GM21528 (cell line): Measurements from ENCODE around the gene RETREG3.
"Not testable (repeated sequence)": the region's sequence is repeated elsewhere in the genome, so short reads cannot be mapped to it uniquely, and the experiment has no call there.

Source experiments
- ATAC-seq: cut with Tn5 transposase; IDR thresholded peaks from one replicate; pipeline ENCODE4 v1.9.1; 2021; ENCODE audit warnings: mild to moderate bottlenecking, moderate library complexity; ENCODE audit not compliant: unreplicated experiment, low FRiP score

RETREG3 gene

GRCh38 chr17:42613699-42614295 is 4.6 kb upstream of the RETREG3 start:
- no peak for ATAC-seq

DNA sequence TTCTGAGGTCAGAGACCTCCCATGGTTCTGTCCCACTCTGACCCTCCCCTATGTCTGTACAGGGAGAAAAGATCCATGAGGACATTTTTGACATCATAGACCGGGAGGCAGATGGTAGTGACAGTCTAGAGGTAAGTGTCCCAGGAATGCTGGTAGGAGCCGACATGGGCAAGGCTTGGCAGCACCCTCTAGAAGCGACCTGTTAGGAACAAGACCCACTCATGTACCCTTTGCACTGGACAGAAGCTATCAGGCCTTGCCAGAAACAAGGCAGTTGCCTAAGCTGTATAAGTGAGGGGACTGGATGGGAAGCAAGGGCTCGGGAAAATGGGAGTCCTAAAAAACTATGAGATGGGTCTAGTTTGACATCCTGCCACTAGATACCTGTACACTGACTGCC is 2.8 kb upstream of the RETREG3 start:
- no peak for ATAC-seq

DNA sequence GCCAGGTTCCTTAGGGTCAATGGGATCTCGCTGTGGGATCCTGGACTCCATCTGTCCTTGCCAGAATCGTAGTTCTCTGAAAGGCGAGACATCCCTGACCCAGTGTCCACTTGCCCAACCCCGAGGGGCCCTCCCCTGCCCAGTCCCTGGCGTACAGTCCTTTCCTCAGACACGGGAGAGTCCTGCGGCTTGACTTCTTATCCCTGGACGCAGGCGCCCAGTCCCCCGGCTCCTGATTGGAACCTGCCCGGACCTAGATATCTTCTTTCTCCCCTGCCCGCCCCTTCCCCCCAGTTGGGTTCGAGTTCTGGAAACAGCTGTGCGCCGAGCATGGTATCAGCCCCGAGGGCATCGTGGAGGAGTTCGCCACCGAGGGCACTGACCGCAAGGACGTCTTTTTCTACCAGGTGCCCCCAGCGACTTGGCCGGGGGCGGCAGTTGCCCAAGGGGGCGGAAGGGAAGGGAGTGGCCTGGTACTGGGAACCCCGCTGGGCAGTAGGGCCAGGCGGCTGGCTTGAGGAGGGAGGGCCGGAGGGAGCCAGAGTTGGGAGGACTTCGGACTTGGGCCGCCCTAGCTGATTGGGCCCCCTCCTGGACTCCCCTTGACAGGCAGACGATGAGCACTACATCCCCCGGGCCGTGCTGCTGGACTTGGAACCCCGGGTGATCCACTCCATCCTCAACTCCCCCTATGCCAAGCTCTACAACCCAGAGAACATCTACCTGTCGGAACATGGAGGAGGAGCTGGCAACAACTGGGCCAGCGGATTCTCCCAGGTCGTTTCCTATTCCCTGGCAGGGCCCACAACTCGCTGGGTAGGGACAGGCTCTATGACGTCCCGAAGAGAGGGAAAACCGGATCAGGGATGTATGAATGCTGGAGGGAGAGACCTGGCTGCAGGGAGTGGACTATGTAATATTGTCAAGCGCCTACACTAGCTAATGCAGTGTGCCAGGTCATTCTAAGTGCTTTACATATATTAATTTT is 934 bp upstream of the RETREG3 start:
- ATAC-seq, result not testable (repeated sequence)

DNA sequence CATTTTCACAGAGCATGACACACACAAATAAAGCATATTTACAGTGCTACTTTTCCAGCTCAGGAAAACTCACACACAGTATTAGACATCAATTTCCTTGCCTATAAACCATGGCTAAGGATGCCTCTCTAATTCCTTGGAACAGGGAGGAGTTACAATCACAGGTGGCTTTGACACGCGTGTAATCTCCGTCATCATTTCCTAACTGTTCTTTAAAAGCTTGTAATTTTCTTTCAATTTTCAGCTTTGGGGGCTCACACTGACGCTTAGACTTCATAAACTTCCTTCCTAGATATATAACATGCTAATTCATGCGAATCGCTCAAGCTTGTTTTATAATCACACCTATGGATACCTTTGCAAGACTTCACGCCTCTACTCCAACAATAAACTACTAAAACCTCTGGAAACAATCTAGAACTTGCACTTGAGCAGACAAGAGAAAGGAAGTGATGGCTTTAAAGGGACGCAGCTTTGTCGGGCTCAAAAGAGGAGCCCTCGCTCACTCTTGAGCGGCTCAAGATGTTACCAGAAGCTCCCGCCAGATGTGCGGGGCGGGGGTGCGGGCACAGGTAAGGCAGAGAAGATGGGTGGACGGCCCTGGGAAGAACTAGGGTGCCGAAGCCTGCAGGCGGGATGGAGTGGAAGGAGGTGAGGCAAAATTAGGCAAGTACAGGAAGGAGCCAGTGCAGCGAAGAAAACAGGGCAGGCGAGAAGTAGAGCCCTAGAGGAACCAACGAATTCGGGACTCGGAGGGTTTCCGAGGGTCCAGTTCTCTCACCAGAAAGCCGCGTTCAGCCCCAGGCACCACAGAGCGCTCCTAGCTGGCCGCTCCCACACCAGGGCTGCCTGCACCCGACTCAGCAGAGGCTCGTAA is 631 bp downstream of the RETREG3 start:
- peak; percentile 42 for ATAC-seq

DNA sequence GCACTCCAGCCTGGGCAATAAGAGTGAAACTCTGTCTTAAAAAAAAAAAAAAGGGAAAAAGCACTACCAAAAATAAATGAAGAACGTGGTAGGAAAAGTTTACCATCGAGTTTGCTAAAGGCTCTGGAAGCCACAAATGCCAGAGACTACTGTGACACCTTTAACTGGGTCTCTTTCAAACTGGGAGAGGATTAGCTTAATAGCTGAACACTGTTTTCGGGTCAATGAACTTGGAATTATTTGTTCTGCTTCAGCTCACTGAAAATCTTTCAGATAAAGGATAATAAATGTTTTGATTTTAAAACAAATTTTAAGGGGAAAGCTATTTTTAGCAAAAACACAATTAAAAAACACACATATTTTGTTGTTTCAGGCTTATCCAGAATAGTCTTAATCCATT is 1.4 kb downstream of the RETREG3 start:
- ATAC-seq, result no peak

DNA sequence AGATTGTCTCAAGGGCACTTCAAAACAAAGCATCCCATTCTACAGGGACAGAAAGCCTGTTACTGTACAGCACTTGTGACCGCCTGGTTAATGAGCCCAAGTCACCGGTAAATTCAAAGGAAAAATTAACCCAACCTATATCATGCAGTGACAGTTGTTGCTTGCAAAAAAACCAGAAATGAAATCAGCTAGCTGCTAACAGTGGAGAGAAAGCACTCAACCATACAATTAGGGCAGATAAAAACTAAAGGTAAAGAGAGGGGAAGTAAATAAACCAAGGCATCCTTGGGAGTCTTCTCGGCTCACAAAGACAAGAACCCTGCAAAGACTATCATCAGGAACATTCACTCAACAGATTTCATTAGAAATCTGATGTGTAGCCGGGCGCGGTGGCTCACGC is 5.9 kb downstream of the RETREG3 start:
- no peak for ATAC-seq

DNA sequence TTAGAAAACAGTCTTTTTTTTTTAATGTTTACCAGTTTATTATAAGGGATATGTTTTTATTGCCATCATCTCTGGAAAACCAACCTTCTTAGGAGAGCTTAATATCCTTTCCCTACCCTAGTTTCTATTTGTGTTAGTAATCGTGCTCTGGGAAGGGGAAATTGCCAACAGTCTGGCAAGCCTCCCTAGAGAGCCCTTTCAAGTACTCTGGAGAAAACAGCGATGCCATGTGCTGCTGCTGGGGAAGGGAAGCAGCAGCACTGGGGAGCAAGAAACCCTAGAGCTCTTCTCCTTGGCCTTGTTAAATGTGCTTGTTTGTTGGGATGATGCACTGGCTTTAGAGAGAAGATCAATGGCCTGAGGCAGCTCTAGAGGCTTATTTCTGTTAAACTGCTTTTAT is 10.3 kb downstream of the RETREG3 start:
- ATAC-seq, result no peak

DNA sequence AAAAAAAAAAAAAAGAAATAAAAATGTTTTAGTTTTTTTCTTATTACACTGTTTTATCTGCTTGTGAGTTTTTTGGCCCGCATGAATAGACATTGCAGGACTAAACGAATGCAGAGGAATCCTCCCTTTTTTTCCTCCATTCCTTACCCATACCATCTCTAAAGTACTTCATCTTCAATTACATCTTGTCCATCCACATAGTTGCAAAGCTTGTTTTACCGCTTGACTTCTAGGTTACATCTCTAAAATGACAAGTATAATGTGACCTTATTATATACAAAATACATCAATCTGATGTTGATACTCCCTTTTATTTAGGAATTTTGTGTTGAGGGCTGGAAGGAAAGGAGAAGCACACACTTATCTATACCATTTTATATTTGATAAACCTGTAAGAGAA is 12.8 kb downstream of the RETREG3 start:
- ATAC-seq, result no peak

- no peak for ATAC-seq
Observed at GRCh38 chr17:42591411-42591810, 17.8 kb downstream of the RETREG3 start.

- ATAC-seq, result no peak
Observed at GRCh38 chr17:42590886-42591285, 18.3 kb downstream of the RETREG3 start.

DNA sequence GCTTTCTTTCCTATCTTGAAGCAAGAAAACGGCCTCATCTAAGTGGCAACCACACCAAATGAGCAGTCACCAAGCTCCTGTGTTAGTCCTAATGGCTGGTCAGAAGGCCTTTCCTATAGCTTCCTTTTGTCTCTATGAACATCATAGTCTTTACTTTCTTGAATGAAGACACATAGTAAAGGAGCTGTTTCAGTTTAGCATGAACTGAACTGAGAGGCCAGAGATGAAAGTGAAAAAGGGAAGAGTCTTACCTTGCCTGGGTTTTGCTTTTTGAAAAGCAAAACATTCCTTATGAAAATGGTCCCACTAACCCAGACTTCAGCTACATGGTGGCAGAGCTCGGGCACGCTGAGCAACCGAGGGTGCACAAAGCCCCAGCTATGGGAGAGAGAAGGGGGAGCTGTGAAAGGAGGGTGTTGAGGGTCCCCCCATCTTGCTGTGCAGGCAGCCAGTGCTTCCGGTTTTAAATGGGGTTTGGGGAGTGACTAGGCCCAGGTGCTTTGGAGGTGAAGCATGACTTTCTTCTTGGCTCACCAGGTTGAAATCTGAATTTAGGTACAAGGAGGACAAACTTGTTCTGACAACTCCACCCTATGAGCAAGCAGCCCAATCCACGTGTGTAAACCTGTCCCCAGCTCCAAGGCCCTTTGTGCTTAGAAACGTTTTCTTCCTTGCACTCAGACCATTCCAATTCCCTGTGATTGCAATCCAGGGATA is 22.5 kb downstream of the RETREG3 start:
- no peak for ATAC-seq

GRCh38 chr17:42585353-42585752 is 23.8 kb downstream of the RETREG3 start:
- ATAC-seq, result no peak

GRCh38 chr17:42584880-42585279 is 24.3 kb downstream of the RETREG3 start:
- ATAC-seq, result no peak

GRCh38 chr17:42581744-42582270 is 27.4 kb downstream of the RETREG3 start:
- ATAC-seq, result no peak

- no peak for ATAC-seq
Observed at GRCh38 chr17:42579794-42580551, 29.2 kb downstream of the RETREG3 start.

DNA sequence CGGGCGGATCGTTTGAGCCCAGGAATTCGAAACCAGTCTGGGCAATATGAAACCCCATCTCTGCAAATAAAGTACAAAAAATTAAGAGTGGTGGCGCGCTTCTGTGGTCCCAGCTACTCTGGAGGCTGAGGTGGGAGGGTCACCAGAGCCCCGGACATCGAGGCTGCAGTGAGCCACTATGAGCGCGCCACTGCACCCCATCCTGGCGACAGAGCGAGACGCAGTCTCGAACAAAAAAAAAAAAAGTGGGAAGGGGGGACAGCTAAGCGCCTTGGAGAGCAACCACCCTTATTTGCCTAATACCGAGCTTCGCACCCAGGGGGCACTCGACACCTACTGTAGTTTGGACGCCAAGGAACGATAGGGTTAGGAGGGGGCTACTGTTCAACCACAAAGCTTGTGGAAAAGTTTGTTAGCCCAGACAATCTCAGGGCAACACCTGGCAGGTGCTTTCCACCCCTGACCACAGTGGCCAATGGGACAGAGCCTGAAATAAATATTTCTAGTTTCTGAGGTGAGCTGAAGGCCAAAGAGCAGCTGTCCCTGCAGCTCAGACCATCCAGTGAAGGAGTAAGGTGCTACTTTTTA is 30.8 kb downstream of the RETREG3 start:
- peak; percentile 61 for ATAC-seq

DNA sequence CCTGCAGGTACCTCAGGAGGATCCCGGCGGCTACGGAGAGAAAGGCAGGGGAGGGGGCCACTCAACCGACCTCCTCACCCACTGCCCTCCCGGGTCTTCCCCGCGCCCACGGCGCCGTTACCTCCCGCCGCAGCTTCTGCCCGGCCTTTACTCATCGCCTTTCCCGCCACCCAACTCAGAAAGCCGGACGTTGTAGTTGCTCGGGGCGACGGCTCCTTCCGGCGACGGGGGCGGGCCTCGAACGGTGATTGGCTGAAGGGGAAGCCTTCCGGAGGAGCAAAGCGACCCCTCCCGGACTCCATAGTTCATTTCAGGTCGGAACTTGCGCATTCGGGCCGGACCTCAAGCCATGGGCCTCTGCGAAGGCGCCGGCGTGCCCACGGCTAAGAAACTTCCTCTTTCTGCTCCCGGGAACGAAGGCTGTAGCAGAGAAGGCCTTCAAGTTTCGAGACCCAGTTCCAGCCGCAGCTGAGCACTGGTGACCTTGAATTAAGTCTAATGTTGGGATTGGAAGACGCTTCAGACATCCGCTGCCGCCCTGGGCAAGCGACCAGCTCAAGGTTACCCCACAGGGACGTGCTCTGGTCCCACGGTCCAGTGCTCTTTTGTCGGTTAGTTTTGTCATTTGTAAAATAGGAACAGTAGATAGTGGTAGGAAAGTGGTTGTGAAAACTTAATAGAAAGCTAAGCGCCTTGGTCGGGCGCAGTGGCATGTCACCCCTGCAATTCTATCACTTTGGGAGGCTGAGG is 31.5 kb downstream of the RETREG3 start, which contains the start of gene PSMC3IP:
Gene PSMC3IP (minus strand): TSS at position 198 of the 750 bp plus-strand sequence. CDS start 43 bp downstream, at position 155.
- ATAC-seq, result peak; percentile 71

- peak; percentile 2 for ATAC-seq
Observed at GRCh38 chr17:42577140-42577531, 32.0 kb downstream of the RETREG3 start.
